GM12875 (cell line): ENCODE data around the gene ANXA6.

ENCODE experiments used
- H3K4me3 ChIP-seq: one replicate; pipeline ENCODE4 v1.5.1; 2011; ENCODE audit warnings: low read depth, low read length, control low read depth
- TF ChIP-seq, protein P1 (sequence below): IDR thresholded peaks from 2 replicates; pipeline ENCODE4 v1.5.1; 2011; ENCODE audit warnings: low read depth, mild to moderate bottlenecking, control low read depth, inconsistent platforms, low read length, moderate library complexity, borderline replicate concordance; ENCODE audit not compliant: insufficient read depth

Gene ANXA6

DNA sequence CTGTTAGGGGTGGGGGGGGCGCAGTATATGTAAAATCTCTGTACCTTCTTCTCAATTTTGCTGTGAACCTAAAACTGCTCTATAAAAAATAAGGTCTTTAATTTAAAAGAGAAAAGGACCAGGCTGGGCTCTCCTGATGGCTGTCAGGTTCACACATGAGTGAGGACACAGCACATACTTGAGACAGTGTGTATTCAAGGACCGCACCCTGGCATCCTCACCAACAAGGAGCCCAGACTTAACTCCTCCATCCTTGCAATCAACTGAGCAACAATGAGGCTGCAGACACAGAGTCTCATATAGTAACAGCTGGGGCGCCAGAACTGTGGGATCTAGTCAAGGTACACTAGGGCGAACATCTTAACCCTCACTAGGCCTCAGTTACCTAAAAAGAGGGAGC lies 86.6 kb downstream of the ANXA6 start:
- TF ChIP-seq, protein P1, sequence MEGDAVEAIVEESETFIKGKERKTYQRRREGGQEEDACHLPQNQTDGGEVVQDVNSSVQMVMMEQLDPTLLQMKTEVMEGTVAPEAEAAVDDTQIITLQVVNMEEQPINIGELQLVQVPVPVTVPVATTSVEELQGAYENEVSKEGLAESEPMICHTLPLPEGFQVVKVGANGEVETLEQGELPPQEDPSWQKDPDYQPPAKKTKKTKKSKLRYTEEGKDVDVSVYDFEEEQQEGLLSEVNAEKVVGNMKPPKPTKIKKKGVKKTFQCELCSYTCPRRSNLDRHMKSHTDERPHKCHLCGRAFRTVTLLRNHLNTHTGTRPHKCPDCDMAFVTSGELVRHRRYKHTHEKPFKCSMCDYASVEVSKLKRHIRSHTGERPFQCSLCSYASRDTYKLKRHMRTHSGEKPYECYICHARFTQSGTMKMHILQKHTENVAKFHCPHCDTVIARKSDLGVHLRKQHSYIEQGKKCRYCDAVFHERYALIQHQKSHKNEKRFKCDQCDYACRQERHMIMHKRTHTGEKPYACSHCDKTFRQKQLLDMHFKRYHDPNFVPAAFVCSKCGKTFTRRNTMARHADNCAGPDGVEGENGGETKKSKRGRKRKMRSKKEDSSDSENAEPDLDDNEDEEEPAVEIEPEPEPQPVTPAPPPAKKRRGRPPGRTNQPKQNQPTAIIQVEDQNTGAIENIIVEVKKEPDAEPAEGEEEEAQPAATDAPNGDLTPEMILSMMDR = no peak
- no peak overlapping the region for H3K4me3 ChIP-seq

DNA sequence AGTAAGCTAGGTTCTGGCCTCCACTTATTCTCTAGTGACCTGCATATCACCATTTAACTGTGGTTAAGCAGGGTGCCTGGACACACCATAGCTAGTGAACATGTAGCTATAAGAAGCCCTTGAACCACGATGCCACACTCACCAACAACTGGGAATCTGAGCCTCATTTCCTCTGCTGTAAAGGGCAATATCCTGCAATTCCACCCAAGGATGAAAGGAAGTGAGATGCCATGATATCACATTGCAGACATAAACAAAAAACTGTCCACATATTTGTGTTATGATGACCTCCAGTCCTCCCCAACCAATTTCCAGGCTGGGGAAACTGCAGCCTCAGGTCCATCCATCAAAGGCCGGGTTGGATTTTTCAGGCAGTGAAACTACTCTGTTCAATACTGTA lies 87.1 kb downstream of the ANXA6 start:
- H3K4me3 ChIP-seq = no peak overlapping the region
- TF ChIP-seq, protein P1 = no peak

DNA sequence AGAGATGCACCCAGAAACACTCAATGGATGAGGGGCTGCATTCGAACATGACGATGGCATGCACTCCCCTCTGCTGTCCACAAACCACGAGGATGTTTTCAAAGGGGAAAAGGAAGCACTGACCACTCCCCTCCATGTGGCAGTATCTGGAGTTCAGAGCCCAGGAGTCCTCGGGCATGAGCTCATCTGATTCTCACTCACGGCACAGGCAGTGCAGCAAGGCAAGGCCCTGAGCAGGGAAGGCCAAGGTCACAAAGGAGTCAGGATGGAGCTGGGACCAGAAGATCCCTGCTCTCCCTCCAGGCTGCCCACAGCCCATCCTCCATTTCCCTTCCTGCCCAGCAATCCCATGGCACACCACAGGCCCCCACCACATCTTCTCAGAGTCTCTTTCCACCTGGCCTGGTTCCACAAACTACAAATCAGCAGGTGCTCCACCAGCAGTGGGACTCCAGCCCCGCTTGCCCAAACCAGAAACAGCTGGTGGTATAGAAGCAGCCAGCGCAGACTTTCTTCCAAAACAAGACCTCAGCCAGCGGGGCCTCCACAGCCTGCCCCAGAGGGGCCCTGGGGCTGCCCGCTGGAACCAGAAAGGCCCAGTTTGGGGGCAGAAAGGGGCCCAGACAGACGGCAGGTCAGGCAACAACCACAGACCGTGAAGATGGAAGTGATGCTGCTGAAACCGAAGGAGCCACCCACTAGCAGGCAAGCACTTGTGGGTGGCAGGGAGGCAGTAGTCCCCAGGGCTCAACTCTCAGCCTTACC lies 89.0 kb downstream of the ANXA6 start:
- TF ChIP-seq, protein P1 = no peak
- no peak overlapping the region for H3K4me3 ChIP-seq

DNA sequence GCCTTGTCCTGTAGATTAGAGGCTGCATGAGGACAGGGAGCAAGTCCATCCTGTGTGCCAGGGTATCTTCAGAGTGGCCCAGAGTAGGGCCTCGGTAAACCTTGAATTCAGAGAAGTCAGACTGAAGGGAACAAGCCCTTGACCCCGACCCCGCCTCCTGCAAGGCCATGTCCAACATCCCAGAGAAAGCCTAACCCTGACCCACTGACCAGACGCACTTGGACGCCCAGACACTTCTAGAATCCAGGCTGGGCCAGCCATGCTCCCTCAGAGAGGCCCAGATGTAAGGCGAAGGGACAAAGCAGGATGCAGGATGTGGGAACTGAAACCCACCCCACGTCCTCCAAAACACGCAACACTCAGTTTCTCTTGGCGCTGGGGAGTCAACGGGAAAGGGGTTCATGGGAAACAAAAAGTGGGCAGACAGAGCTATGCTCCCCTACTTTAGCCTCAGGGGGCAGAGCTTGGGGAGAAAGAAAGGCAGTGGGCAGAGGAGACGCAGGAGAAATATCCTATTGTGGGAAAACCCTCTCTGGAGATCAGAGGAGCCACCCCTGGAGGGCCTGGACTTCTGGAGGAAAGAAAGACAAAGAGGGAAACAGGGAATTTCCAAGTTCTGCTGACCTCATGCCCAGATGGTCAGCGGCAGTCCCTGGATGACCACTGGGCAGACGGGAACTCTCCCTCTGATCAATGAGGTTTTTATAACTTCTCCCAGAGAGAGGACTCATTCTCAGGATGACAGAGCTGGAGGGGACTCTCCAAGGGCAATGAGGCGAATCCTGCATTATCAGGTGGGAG lies 89.7 kb downstream of the ANXA6 start:
- TF ChIP-seq, protein P1 = no peak
- no peak overlapping the region for H3K4me3 ChIP-seq

DNA sequence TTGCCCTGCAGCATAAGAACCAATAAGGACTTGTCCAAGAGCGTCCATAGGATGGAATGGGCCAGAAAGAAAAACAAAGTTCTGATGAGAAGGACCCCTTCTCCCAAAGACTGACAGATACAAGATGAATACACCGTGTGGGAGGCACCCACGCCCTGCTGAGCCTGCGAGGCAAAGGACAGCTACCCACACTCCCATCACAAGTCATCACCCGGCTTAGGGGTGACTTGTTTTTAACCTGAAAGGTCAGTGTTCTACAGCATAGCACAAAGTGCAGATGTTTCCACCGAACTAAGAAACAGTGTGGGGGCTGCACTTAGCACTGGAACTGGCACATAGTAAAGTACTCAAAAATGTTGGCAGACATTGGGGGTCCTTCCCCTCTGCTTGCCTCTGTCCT lies 90.7 kb downstream of the ANXA6 start:
- H3K4me3 ChIP-seq = no peak overlapping the region
- TF ChIP-seq, protein P1 = no peak

- no peak overlapping the region for H3K4me3 ChIP-seq
- TF ChIP-seq, protein P1 = no peak
Measured at GRCh38 chr5:151065609-151066008, 92.0 kb downstream of the ANXA6 start.
